HG02610 (cell line): Measurements from ENCODE around the gene C17orf107.
A peak's percentile ranks its signal among the peaks of the same experiment; 100 is the strongest.
"Not testable (repeated sequence)": the region's sequence is repeated elsewhere in the genome, so short reads cannot be mapped to it uniquely, and the experiment has no call there.

Experiments used
- ATAC-seq: cut with Tn5 transposase; IDR thresholded peaks from one replicate; pipeline ENCODE4 v1.9.1; 2021; ENCODE audit warnings: mild to moderate bottlenecking, moderate library complexity; ENCODE audit not compliant: unreplicated experiment

Gene C17orf107

GRCh38 chr17:4900231-4901107, 1.1 kb downstream of the C17orf107 start:
- no peak for ATAC-seq

GRCh38 chr17:4901108-4901647, 1.8 kb downstream of the C17orf107 start:
- no peak for ATAC-seq

- no peak for ATAC-seq
Measured at GRCh38 chr17:4901648-4902344, 2.5 kb downstream of the C17orf107 start.

- ATAC-seq = no peak
Measured at GRCh38 chr17:4902540-4902939, 3.2 kb downstream of the C17orf107 start.

GRCh38 chr17:4903051-4903818, 3.9 kb downstream of the C17orf107 start, which contains the start of gene CHRNE:
Gene CHRNE, minus strand, starts transcription at chr17:4903098. Its CDS starts 35 bp downstream, at chr17:4903063.
- no peak for ATAC-seq

- ATAC-seq = not testable (repeated sequence)
Measured at GRCh38 chr17:4906642-4907041, 7.3 kb downstream of the C17orf107 start.

- ATAC-seq = no peak
Measured at GRCh38 chr17:4908301-4908700, 9.0 kb downstream of the C17orf107 start.

- peak; percentile 53 for ATAC-seq
Measured at GRCh38 chr17:4908711-4909496, 9.6 kb downstream of the C17orf107 start.

- no peak for ATAC-seq
Measured at GRCh38 chr17:4913994-4914393, 14.7 kb downstream of the C17orf107 start.

- not testable (repeated sequence) for ATAC-seq
Measured at GRCh38 chr17:4914551-4914950, 15.2 kb downstream of the C17orf107 start.

GRCh38 chr17:4919511-4920047, 20.2 kb downstream of the C17orf107 start:
- no peak for ATAC-seq

- ATAC-seq = no peak
Measured at GRCh38 chr17:4920351-4921048, 21.2 kb downstream of the C17orf107 start.

- no peak for ATAC-seq
Measured at GRCh38 chr17:4921320-4921719, 22.0 kb downstream of the C17orf107 start.

GRCh38 chr17:4926577-4927335, 27.4 kb downstream of the C17orf107 start:
- ATAC-seq = not testable (repeated sequence)

- ATAC-seq = no peak
Measured at GRCh38 chr17:4928881-4929280, 29.5 kb downstream of the C17orf107 start.

- ATAC-seq = no peak
Measured at GRCh38 chr17:4931963-4932362, 32.6 kb downstream of the C17orf107 start, which contains the start of gene GP1BA. Gene GP1BA, plus strand, starts transcription at chr17:4932277. Its CDS starts 328 bp downstream, at chr17:4932605.

GRCh38 chr17:4932756-4933155, 33.4 kb downstream of the C17orf107 start:
- ATAC-seq = no peak

- ATAC-seq = no peak
Measured at GRCh38 chr17:4933646-4934045, 34.3 kb downstream of the C17orf107 start.
